UCSD-AML1 (cell line): ENCODE measurements around the gene AJM1.
"Not testable (repeated sequence)": the region's sequence is repeated elsewhere in the genome, so short reads cannot be mapped to it uniquely, and the experiment has no call there.

Experiments used
- DNase-seq: peaks from one replicate; lab custom pipeline; 2025; ENCODE audit not compliant: unreplicated experiment; lab: John Stamatoyannopoulos, UW

AJM1 gene

GRCh38 chr9:136866898-136867421 is 24.7 kb downstream of the AJM1 start:
- not testable (repeated sequence) for DNase-seq

GRCh38 chr9:136867480-136867879 is 25.2 kb downstream of the AJM1 start:
- no peak for DNase-seq

- no peak for DNase-seq
These were observed 25.6 kb downstream of the AJM1 start for GRCh38 chr9:136867917-136868316.

- no peak for DNase-seq
These were observed 26.4 kb downstream of the AJM1 start for GRCh38 chr9:136868644-136869043.

- DNase-seq: not testable (repeated sequence)
These were observed 27.3 kb downstream of the AJM1 start for GRCh38 chr9:136869611-136870010.

GRCh38 chr9:136875155-136875554 is 32.9 kb downstream of the AJM1 start:
- no peak for DNase-seq

GRCh38 chr9:136876476-136876875 is 34.2 kb downstream of the AJM1 start:
- no peak for DNase-seq

- no peak for DNase-seq
These were observed 38.4 kb downstream of the AJM1 start for GRCh38 chr9:136880651-136881050.

GRCh38 chr9:136881691-136882108 is 39.4 kb downstream of the AJM1 start:
- peak; percentile 49 for DNase-seq

GRCh38 chr9:136882109-136882946 is 40.0 kb downstream of the AJM1 start:
- peak; percentile 68 for DNase-seq

GRCh38 chr9:136882947-136883283 is 40.6 kb downstream of the AJM1 start:
- not testable (repeated sequence) for DNase-seq

- not testable (repeated sequence) for DNase-seq
These were observed 41.4 kb downstream of the AJM1 start for GRCh38 chr9:136883670-136884069.

GRCh38 chr9:136885950-136886578 is 43.8 kb downstream of the AJM1 start, which contains the start of gene TRAF2:
Gene TRAF2, plus strand, starts transcription at chr9:136886516. Its CDS starts 12,225 bp downstream, at chr9:136898741.
- peak; percentile 99 for DNase-seq

GRCh38 chr9:136886610-136887597 is 44.6 kb downstream of the AJM1 start:
- peak; percentile 43 for DNase-seq

GRCh38 chr9:136888454-136888853 is 46.2 kb downstream of the AJM1 start:
- DNase-seq: no peak

- no peak for DNase-seq
These were observed 47.6 kb downstream of the AJM1 start for GRCh38 chr9:136889858-136890257.

GRCh38 chr9:136890661-136891060 is 48.4 kb downstream of the AJM1 start:
- no peak for DNase-seq
